Measurements from ENCODE around the gene CPLX3.
A peak's percentile ranks its signal among the peaks of the same experiment; 100 is the strongest.
"Not testable (repeated sequence)": the region's sequence is repeated elsewhere in the genome, so short reads cannot be mapped to it uniquely, and the experiment has no call there.

The CPLX3 gene, protein sequence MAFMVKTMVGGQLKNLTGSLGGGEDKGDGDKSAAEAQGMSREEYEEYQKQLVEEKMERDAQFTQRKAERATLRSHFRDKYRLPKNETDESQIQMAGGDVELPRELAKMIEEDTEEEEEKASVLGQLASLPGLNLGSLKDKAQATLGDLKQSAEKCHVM

DNA sequence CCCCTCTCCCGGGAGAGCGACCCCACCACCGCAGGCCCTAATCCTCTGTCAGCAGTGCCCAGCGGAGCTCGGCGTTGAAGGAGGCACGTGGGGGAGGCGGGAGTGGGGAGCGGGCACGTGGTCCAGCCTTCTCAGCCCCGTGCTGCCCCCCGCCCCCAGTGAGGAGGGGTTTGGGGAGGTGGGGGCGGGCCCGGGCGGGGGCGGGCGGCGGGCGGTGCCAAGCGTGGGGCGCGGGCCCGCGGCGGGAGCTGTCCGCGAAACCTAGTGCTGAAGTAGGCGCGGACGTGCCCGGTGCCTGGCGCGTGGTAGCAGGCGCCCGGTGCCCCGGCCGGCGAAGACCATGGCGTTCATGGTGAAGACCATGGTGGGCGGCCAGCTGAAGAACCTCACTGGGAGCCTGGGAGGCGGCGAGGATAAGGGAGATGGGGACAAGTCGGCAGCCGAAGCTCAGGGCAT lies at the start of gene CPLX3:
Gene CPLX3 (plus strand): TSS at position 264 of the 456 bp plus-strand sequence. CDS start 77 bp downstream, at position 341.
- DNase-seq (ENCODE audit: low read depth), result peak; percentile 13

DNA sequence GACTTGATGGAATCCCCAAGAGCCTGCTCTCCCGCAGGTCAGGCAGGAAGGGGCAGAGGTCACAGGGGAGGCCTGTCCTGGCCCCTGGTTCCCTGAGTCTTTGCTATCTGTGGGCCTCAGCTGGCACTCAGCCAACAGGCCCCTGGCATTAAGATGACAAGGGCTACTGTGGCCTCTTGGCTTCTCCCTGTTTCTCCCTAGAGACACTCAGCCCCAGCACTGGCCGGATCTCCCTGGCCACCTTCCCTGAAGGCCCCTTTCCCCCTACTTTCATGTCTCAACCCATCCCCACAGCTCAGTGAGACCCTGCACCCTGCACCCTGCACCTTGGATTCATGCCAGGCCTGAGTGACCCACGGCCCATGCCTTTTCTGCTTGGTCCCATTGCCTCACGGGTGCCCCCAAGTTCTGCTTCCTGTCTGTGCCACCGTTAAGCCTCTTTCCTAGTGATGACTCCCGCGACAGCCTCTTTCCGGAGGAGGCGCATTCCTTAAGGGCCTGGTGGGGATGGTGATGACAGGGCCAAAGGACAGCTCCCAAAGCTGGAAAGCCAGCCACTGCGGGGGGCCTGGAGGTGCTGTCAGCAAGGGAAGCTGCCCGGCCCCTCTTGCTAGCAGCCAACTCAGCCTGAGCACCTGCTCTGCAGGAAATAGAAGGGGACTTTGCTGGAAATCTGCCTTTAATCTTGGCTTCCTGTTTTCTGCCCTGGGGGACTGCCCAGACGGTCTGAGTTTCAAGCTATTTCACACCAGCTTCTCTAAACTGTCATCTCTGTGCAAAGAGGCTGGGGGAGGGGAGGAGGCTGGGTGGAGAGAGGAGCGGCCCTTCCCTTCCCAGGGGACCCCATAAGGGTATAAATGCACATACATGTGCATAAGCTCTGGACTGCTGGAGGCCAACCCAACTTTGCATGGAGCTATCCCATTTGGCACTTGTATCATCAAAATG lies 49.3 kb upstream of the CPLX3 start:
- DNase-seq (ENCODE audit: low read depth), result no peak

DNA sequence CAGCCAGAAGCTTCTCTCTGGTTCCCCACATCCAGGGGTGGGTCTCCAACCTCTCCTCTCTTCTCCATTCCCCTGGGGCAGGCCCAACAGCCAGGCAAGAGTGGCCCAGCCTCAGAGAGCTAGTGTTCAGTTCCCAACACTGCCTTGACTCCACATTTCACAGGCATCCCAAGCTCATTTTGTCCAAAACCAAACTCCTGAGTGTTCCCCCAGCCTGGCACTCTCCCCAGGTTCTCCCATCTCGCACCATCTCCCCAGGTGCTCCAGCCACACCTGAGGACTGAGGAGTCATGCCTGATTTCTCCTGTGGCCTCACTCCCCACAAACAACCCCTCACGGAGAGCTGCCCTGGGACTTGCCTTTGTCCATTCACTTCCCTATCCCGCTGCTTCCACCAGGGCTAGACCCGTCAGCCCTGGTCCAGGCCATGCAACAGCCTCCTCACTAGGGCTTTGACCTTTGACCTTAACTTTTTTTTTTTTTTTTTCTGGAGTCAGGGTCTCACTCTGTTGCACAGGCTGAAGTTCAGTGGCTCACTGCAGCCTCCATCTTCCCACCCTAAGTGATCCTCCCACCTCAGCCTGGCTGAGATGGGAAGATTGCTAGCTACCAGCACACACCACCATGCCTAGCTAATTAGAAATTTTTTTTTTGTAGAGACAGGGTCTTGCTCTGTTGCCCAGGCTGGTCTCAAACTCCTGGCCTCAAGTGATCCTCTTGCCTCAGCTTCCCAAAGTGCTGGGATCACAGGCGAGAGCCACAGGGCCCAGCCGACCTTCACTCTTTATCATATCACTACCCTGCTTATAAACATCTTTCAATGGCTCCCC lies 48.4 kb upstream of the CPLX3 start:
- DNase-seq (ENCODE audit: low read depth), result no peak

DNA sequence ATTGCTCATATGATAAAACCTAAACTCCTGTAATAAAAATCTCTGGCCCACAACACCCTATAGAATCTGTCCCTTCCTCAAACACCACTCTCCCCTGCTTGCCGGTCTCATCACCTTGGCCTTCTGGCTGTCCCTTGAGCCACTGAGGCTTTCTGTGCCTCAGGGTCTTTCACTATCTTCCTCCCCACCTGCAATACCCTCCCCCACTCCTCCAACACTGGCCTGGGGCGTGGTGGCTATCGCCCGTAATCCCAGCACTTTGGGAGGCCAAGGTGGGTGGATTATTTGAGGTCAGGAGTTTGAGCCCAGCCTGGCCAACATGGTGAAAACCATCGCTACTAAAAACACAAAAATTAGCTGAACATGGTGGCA lies 47.8 kb upstream of the CPLX3 start:
- DNase-seq (ENCODE audit: low read depth), result no peak

DNA sequence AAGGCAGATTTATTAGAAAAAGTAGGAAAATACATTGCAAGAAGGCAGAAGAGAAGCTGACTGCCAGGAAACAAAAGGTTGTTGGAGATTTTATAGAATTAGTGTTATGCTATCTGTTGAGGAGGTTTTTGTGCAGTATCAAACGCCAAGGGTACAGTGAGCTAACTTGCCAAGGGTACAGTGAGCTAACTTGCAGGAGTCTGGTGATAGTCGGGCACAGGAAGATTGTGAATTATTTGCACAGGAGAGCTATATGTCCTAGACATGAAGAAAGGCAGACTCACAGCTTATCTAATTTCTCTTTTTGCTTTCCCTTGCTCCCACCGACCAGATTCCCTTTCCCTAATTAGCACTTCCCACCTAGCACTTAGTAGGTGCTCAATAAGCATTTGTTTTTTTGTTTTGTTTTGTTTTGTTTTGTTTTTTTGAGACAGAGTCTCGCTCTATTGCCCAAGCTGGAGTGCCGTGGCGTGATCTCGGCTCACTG lies 47.2 kb upstream of the CPLX3 start:
- no peak for DNase-seq (ENCODE audit: low read depth)

DNA sequence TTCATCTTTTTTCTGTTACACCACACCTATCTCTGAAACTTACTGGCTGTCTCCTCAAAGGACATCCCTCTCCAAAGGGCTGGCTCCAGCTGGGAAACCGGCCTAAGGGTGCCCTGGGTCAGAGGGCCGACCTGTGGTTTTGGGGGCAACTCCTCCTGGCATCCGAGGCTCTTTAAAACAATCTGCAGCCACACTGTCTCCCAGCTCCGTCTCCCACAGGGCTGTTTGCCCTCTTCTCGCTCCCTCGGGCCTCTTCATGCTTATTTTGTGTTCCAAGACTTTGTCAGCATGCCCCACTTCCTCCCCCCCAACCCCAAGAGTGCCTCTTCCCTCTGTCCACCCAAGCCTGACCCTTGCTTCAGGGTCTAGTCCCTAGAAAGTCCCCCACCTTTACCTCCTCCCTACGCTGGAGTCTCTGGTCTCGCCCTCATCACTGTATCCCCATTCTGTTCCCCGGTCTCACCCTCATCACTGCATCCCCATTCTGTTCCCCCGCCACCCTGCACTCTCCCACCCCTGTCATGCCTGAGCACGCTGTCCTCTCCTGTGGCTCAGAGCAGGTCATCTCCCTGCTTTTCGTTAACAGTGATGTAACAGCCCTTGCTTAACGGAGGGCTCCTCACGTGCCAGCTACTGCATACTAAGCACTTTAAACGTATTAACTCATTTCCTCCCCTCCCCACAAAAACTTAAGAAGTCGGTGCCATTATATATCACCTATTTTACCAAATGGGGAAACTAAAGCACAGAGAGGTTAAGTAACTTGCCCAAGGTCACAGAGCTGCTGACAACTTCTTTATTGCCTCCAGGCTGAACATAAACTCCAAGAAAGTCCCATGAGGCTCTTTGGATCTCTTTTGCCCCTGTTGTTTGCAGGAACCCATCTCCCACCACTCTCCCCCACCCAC lies 45.6 kb upstream of the CPLX3 start:
- DNase-seq (ENCODE audit: low read depth), result no peak

DNA sequence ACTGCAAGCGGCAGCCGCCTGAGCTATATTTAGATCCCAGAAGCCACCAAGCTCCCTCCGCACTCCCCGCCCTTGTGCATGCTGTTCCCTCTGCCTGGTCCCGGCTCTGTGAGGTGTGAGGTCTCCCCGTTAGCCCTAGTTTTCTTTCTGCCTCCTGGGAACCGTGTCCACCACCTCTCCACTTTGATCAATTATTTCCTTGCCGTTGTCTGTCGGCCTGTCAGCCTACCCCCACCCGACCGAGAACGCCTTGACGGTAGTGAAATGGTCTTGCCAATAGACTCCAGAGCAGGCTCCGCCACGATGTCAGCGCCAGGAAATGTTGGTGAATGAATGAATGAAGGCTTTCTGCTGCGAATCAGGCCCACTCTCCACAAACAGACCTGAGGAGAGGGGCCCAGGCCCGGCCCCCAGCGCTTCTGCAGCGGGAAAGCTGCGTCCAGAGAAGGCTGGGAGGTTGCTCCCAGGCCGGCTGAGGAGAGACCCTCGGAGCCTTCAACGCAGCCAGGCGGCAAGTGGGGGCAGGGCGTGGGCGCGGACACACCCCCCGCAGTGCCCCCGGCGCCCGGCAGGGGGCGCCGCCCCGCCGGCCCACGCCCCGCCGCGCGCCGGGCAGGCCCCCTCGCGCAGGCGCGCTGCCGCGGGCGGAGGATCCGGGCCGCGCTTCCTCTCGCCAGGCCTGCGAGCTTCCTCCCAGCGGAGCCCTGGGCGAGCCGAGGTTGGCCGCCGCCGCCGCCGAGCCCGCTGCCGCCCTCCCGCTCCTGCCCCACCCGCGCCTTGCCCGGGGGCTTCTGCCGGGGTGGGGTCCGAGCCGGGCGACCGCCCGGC lies 44.8 kb upstream of the CPLX3 start, which contains the start of gene CSK:
Gene CSK (plus strand): TSS at position 650 of the 828 bp plus-strand sequence. CDS start 16,218 bp downstream, outside the sequence.
- DNase-seq (ENCODE audit: low read depth), result peak; percentile 64

DNA sequence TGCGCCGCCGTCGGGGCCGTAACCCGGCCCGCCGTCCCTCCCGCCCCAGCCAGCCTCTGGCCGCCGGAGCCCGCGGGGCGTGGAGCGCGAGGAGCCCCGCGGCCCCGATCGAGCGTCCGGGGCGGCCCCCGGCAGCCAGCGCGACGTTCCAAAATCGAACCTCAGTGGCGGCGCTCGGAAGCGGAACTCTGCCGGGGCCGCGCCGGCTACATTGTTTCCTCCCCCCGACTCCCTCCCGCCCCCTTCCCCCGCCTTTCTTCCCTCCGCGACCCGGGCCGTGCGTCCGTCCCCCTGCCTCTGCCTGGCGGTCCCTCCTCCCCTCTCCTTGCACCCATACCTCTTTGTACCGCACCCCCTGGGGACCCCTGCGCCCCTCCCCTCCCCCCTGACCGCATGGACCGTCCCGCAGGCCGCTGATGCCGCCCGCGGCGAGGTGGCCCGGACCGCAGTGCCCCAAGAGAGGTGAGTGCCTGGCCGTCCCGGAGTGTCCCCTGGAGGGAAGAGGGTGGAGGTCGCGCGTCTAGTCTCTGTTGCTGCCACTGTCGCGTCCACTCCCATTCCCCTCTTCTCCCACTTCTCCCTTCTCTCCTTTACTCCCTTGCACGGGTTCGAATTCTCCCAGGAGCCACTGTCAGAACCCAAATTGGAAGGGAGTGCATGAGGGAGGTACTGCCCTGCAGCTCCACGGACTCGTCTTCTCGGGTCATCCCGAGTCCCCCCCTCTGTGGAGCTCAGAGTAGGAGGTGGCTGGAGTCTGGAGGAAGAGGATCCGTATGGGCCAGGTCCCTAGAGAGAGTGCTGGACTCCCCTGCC lies 44.0 kb upstream of the CPLX3 start:
- no peak for DNase-seq (ENCODE audit: low read depth)

DNA sequence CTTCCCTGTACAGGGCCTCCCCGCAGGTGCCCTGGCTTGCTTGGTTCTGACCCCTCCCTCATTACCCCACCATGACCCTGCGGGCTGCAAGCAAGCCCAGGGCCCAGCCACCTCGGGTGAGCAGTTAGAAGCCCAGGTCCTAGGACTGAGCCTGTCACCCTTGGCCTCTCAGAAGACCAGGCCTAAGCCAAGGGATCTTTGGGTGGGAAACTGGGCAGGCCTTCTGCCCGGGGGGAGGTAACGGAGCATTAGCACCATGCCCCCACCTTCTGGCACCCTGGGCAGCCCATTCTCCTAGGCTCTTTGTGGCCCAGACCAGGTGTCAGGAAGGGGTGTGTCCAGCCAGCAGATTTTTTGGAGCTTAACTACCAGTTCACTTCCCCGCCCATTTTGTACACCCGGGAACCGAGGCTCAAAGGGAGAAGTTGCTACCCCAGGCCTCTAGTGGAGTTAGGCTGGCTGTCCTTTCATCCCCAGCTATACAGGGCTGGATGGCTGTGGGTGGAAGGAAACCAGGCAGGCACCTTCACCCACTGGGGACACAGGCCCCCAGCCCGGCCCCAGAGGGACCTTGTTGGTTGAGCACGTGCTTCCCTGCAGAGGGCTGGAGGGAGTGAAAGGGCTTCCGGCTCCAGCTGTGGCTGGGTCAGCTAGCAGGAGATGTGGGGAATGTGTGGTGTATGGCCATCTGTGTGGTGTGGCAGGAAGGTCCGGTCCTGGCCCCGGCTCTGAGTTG lies 43.2 kb upstream of the CPLX3 start:
- no peak for DNase-seq (ENCODE audit: low read depth)

DNA sequence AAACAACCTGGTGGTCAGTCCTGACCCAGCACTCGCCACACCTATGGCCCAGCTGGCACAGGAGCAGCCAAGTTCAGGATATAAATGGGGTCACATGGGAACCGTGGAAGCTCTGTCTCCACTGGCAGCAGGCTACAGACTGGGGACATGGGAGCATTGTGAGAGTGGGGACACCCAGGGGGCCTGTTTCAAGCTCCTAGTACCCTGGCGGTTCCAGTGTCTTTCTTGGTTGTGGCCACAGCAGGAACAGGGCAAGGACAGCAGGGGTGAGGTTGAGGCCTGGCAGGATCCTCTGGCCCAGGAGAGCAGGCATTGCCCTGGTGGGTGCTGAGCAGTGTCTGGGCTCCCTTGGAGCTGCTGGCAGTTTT lies 42.6 kb upstream of the CPLX3 start:
- DNase-seq (ENCODE audit: low read depth), result no peak

DNA sequence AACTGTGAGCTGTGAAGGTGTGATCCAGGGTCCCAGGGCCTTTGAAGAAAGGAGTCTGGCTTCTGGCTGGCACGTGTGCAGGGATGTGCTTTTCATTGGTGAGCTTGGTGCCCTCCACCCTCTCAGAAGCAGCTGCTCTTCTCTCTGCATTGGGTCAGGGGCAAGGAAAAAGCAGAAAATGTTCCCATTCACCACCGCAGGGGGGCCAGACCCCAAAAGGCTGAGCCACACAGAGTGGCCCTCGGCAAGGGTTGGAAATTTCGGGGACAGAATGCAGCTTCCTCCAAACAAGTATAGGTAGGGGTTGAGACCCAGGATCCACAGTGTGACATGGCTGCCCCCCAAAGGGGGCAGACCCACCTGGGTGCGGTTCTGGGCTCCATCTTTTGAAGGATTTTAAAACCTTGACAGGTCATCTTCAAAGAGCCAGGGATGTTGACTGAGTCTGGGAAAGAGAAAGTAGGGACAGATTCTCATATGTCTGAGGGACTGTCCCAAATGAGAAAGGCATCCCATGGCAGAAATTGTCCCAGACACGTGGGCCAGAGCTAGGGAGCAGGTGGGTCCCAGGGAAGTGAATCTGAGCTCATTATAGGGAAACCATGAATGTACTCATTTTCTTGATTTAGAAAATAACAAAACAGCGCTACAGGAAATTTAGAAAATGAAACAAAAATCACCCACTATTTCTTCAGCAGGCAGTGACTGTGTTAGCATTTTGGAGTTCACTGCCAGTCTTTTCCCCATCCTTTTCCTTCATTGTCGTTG lies 41.8 kb upstream of the CPLX3 start:
- no peak for DNase-seq (ENCODE audit: low read depth)

DNA sequence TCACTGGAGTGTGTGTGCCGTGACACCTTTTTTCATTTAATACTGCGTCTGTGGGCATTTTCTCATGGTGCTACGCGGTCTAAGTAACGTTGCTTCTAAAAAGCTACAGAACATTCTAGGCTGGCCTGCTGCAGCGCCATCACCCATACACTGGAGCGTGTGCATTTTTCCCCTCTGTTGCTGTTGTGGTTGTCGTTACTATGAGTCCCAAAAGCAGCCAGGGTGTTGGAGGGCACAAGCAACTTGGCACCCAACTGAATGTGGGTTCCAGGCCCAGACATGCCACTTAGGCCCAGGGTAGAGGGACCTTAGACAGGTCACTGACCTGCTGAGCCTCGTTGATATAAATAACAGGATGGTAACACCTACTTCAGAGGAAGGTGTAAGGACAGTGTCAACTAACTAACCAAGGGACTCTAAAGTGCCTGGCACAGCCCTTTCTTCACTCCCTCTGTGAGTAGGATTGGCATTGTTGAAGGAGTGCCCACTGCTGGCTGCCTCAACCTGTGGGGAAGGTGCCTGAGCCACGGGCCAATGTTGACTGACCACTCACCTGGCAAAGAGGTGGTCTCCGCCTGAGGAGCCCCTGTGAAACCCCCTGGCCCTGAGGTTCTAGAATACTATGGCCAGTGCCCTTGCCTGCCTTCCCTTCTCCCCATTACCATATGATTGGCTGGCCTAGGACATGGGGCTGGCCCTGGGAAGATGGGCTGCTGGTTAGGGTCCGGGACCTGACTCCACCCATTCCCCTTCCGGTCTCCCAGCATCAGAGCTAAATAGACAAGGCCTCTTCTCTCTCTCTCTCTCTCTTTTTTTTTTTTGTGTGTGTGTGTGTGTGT lies 41.0 kb upstream of the CPLX3 start:
- no peak for DNase-seq (ENCODE audit: low read depth)

DNA sequence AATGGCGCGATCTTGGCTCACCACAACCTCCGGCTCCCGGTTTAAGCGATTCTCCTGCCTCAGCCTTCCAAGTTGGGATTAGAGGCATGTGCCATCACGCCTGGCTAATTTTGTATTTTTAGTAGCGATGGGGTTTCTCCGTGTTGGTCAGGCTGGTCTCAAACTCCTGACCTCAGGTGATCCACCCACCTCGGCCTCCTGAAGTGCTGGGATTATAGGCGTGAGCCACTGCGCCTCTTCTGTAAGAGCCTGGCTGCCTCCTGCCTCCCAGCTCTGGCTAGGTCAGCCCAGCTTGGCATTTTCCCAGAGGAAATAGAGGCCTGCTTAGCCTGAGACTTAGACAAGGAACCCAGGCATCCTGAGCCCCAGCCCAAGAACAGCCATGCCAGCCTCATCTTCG lies 40.3 kb upstream of the CPLX3 start:
- DNase-seq (ENCODE audit: low read depth), result not testable (repeated sequence)

DNA sequence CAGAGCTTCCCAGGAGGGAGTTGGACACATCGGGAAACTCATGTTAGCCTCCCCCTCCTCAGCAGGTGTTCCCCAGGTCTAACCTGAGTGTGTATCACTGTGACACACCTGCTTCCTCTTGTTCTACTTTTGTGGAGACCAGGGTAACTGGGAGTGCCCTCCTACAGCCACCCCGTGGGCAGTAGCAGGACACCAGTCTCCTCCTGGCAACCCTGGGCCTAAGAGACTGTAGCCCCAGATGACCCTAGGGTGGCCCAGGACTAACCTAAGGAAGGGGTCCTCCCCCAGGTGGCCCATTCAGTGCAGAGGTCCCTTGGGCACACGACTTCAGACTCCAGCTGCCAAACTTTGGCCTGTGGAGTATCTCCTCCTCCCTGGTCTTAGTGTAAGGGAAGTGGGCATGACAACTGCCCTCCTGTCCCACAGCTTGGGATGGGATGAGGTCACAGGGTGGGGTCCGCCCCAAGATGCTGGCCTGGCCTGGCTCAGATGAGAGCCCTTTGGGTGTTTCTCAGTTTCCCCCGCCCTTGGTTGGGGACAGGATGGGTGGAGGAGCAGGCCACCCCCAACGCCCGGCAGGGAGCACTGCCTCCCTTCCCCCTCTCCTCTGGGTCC lies 39.8 kb upstream of the CPLX3 start:
- no peak for DNase-seq (ENCODE audit: low read depth)

DNA sequence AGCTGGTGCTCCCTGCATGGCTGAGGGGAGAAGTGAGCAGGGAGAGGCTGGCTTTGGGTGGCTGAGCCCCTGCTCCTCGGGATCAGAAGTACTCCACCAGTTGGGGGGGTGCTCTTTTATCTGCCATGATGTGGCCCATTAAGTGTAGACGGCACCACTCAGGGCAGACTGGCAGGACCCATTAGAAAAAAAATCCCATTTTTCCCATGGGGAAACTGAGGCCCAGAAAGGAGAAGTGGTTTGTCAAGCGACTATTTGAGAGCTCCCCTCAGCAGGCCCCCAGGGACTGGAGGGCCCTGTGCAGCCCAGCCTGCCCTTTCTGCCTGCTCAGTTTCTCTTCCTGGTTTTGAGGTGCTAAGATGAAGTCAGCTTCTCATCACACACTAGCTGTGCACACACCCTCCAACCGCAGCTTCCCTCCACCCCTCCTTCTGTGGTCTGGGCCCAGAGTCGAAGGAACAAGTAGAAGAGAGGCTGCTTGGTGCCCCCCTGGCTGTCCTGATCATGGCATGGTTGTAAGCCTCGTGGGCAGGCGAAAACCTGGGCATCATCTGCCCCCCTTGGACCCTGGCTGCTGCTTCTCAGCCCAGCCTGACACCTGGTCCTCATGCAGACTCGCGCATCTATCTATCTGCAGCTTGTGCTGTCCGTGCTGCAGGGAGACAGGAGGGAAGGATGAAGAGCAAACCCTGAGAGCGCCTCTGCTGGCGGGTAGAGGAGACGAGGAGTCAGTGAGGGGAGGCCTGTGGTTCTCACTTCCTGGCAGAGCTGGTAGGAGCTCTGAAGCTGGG lies 39.0 kb upstream of the CPLX3 start:
- peak; percentile 85 for DNase-seq (ENCODE audit: low read depth)
